HG02884 (cell line): ENCODE results near the gene NDUFS7.

ENCODE experiments used
- ATAC-seq: cut with Tn5 transposase; IDR thresholded peaks from one replicate; pipeline ENCODE4 v1.9.1; 2021; ENCODE audit warnings: mild to moderate bottlenecking, moderate library complexity; ENCODE audit not compliant: unreplicated experiment

NDUFS7 gene

GRCh38 chr19:1383312-1384084 lies at the start of gene NDUFS7:
TSS of gene NDUFS7 (plus strand) at chr19:1383907. CDS start at chr19:1383927, 20 bp downstream.
- ATAC-seq: peak; percentile 56

DNA sequence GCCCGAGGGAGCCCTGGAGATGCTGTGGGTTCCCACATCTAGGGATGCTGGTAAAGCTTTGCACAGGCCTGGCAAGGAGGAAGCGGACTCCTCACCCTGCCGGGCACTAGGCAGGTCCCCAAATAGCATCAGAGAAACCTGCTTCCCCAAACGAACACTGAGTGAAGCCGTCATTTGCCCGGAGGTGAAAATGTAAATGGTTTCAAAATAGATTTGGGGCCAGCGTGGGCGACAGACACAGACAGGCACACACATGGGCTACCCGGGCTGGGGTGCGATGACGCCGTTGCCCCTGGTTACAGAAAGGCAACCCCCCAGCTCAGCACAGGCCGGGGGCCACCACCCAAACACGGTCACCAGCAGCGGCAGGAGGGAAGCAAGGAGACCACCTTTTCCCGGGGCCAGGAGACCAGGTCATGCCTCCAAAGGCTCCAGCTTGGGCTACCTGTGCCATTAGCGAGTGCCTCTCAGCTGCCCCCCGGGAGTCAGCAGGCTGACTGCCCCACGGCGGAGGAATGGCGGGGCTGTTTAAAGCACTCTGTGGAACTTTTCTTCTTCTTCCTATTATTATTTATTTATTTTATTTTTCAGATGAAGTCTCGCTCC lies 47.5 kb upstream of the NDUFS7 start:
- no peak for ATAC-seq

DNA sequence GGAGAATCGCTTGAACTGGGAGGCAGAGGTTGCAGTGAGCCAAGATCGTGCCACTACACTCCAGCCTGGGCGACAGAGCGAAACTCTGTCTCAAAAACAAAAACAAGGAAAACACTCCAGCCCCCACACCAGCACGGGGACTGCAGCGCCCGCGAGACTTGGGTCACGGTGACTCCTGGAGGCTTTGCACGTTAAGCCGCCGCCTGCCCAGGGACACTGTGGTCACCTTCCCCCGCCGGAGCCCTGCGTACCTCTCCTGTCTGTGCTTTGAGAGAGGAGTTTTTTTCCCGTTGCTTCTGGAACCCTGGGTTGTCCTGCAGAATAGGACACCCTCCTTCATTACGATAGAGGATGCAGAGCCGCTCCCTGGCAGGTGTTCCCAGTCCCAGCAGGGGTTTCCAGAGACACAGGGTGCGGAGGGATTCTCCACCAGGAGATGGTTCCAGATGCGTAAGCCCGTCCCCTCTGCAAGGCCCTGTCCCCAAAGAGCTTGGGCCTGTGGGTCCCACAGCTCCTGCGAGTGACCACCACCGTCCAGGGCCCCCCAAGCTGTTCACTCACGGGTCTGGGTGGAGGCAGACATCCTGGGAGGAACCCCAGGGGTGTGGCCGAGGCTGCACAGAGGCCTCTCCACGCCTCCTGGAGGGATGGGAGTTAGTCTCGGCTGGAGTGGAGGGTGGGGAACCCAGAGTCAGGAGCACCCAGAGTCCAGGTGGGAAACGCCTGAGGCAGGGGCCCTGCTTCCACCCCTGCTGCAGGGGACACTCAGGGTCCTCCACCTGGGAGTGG lies 42.8 kb upstream of the NDUFS7 start:
- ATAC-seq: no peak

- ATAC-seq: no peak
Measured at GRCh38 chr19:1343041-1343440, 40.7 kb upstream of the NDUFS7 start.

DNA sequence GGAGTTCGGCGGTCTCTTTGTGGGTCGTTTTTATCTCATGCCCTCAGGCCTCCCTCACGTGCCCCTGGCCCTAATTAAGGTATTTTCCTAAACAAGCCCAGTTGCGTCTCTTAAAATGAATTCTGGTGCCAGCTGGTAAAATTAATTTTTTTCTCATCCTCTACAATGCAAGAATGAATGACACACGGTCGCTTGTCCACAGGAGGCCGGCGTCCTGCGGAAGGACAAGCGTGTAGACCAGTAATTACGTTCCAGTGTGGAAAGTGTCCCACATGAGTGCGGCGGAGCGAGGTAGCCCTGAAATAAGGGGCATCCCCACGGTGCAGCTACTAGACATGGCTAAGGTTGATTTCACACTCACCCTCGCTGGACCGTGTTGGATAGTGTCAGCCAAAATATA lies 34.5 kb upstream of the NDUFS7 start:
- ATAC-seq: no peak

- ATAC-seq: no peak
Measured at GRCh38 chr19:1350867-1351266, 32.8 kb upstream of the NDUFS7 start.

GRCh38 chr19:1351381-1351851 lies 32.3 kb upstream of the NDUFS7 start:
- ATAC-seq: no peak

- no peak for ATAC-seq
Measured at GRCh38 chr19:1353144-1353543, 30.6 kb upstream of the NDUFS7 start.

GRCh38 chr19:1354970-1355567 lies 28.6 kb upstream of the NDUFS7 start:
- ATAC-seq: no peak

GRCh38 chr19:1355568-1356507 lies 27.9 kb upstream of the NDUFS7 start:
- no peak for ATAC-seq

- no peak for ATAC-seq
Measured at GRCh38 chr19:1356508-1356865, 27.2 kb upstream of the NDUFS7 start.

GRCh38 chr19:1357531-1358109 lies 26.1 kb upstream of the NDUFS7 start:
- ATAC-seq: no peak

DNA sequence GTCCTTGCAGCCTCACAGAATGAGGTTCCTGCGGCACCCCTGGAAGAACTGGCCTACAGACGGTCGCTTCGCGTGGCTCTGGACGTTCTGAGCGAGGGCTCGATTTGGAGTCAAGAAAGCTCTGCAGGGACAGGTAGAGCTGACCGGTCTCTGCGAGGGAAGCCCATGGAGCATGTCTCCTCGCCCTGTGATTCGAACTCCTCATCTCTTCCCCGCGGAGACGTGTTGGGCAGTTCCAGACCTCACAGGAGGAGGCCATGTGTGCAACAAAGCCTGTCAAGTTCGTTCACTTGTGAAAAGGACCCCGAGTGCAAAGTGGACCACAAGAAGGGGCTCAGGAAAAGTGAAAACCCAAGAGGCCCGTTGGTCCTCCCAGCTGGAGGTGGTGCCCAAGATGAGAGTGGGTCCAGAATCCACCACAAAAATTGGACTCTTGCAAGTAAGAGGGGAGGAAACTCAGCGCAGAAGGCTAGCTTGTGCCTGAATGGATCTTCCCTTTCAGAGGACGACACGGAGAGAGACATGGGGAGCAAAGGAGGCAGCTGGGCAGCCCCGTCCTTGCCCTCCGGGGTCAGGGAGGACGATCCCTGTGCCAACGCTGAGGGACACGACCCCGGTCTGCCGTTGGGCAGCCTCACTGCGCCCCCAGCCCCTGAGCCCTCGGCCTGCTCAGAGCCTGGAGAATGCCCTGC lies 23.4 kb upstream of the NDUFS7 start:
- no peak for ATAC-seq

DNA sequence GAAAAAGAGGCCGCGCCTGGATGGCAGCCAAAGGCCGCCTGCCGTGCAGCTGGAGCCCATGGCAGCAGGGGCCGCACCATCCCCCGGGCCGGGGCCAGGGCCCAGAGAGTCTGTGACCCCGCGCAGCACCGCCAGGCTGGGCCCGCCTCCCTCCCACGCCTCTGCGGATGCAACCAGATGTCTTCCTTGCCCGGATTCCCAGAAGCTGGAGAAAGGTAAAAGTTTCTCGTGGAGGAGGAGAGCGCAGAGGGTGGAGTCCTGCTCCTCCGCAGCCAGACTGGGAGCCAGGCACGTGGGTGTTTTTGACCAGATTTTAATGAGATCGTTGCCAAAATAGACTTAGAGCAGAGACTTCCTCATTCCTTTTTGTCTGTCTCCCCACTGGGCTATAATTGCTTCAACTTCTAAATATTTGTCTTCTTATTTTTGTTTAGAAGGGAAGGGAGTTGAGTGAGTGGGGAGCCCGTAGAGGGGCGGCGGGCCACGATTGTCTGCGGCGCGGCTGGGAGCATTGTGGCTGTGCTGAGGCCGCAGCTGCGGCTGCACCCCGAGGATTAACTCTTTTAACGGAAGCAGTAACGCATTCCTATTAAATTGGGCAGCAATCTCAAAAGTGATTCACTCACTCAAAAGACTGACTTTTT lies 22.8 kb upstream of the NDUFS7 start:
- no peak for ATAC-seq

DNA sequence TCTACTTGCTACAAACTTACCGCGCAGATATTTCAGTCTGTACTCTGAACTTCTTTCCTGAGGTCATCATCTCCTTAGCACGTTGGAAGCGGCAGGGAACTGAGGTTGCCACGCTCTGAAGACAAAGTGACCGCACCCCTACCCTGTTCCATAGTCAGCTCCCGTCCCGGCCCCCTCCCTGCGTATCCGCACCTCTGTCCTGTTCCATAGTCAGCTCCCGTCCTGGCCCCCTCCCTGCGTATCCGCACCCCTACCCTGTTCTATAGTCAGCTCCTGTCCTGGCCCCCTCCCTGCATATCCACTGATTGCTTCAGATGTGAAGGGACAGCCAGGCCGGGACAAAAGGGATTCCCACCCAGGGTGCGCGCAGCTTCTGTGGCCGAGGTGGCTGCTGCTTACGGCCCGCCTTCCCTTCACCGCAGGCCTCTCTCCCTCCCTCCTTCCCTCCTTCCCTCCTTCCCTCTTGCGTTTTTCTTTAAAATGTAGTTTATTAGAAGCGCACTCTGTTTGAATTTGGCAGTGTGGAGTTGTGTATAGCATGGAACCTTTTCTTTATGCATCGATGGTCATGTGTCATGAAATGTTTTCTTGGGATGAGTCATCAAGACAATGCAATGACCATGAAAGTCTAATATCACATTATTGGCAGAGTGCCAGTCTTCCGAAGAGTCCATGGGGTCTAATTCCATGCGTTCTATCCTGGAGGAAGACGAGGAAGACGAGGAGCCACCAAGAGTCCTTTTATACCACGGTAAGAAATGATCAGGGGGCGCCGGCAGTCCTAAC lies 21.9 kb upstream of the NDUFS7 start:
- no peak for ATAC-seq

DNA sequence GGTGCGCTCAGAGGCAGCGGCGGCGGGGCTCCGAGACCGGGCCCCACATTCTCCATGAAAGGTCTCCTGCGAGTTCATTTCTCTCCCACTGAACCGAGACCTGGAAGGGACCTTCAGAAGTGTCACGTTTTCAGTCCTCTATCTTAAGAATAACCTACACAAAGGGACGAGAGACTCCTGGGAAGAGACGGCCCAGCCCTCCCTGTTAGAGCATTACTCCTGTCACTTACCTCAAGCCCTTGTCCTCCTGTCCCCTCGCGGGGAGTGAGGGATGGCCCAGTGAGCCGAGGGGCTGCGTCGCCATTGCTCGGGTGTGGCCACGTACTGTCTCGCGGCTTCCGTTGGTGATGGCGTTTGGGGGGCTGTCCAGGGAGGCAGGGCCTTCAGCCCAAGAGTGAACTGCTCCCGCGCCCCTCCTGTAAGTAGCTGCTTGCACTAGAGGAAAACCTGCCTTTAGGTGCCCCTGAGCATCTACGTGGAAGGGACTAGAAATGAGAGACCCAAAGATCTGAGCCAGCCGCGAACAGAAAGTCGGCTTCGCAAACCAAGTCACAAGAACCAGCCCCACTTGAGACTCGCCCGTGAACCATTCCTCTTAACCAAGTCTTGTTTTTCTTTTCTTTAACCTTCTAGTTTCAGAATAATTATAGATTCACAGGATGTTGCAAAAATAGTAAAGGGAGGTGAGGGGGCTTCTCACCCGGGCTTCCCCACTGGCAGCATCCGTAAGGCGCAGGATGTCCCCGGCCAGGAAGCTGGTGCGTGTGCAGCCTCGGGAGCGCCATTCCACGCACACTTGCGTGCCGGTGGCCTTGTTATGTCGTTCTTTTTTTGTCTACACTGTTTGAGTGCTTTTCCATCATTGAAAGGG lies 21.1 kb upstream of the NDUFS7 start:
- no peak for ATAC-seq

DNA sequence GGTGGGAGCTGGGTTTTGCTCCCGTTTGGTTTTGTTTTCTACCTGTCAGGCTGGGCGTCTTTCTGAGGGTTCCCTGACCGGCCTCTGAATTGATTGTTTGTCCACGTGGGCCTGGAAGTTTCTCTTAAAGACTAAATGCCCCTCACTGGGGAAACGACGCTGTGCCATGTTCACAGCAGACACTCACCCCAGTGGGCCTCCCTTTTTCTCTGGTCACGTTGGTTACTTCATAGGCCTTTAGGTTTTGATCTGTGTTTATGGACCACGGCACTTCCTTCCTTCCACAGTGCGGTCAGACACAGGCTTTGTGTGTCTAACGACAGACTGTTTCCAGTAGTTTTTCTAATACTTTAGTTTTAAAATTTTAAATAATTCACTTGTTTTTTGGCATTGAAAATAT lies 20.1 kb upstream of the NDUFS7 start:
- ATAC-seq: no peak
